Lower leg skin (tissue), 3 donors: ENCODE measurements around the gene LIM2.

Experiments
- POLR2A ChIP-seq, 2 donors: fragments of 450-650 bp; IDR thresholded peaks; one replicate each; pipeline ENCODE4 v1.6.1; 2016 to 2017; ENCODE audit warnings: antibody characterized with exemption in 2 of 2, mild to moderate bottlenecking in 1 of 2, moderate library complexity in 1 of 2
- TF ChIP-seq, protein P1 (sequence below), 3 donors: fragments of 450-650 bp; IDR thresholded peaks; one replicate each; pipeline ENCODE4 v1.5.1; 2016; ENCODE audit warnings: antibody characterized with exemption in 3 of 3, mild to moderate bottlenecking in 3 of 3, moderate library complexity in 2 of 3

DNA sequence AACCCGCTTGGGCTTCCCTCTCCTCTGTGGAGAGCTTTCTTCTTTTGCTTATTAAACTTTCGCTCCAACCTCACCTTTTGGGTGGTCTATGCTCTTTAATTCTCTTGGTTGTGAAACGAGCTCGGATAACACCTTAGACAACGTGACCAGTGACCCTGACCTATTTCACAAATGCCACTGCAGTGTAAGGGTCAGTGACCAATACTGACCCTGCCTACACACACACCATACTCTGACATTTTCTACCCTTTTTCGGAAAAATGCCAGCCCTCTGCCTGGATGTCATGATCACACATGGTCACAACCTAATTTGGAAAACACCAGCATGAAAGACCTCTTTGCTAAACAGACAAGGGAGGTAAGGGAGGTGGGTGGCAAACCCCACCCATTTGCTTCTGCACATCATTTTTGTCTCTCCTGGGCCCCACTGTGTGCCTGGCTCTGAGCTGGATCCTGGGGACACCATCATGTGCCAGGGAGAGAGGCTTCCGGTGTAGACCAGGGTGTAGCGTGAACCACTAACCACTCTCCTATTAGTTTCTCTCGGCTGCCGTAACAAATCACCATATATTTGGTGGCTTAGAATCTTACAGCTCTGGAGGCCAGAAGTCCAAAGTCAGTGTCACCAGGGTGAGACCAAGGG lies 31.5 kb downstream of the LIM2 start:
- TF ChIP-seq, protein P1, sequence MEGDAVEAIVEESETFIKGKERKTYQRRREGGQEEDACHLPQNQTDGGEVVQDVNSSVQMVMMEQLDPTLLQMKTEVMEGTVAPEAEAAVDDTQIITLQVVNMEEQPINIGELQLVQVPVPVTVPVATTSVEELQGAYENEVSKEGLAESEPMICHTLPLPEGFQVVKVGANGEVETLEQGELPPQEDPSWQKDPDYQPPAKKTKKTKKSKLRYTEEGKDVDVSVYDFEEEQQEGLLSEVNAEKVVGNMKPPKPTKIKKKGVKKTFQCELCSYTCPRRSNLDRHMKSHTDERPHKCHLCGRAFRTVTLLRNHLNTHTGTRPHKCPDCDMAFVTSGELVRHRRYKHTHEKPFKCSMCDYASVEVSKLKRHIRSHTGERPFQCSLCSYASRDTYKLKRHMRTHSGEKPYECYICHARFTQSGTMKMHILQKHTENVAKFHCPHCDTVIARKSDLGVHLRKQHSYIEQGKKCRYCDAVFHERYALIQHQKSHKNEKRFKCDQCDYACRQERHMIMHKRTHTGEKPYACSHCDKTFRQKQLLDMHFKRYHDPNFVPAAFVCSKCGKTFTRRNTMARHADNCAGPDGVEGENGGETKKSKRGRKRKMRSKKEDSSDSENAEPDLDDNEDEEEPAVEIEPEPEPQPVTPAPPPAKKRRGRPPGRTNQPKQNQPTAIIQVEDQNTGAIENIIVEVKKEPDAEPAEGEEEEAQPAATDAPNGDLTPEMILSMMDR (IDR thresholded peaks at IDR 0.05): no peak
- no peak for TF ChIP-seq POLR2A (IDR thresholded peaks at IDR 0.05)
